HG03108 (cell line): ENCODE measurements around the gene PTPN23.

Experiments
- ATAC-seq: cut with Tn5 transposase; IDR thresholded peaks from one replicate; pipeline ENCODE4 v1.9.1; 2021; ENCODE audit warnings: moderate library complexity; ENCODE audit not compliant: unreplicated experiment

The PTPN23 gene

GRCh38 chr3:47370887-47371697 is 9.7 kb upstream of the PTPN23 start:
- ATAC-seq = no peak

DNA sequence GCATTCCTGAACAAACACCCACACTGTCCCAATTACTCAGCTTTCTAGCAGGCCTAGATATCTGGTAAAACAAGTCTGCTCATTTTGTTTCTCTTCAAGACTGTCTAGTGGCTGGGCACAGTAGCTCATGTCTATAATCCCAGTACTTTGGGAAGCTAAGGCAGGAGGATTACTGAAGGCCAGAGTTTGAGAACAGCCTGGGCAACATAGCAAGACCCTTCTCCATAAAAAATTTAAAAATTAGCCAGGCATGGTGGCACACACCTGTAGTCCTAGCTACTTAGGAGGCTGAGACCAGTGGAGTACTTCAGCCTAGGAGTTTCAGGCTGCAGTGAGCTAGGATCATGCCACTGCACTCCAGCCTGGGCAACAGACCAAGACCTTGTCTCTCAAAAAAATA is 6.2 kb upstream of the PTPN23 start:
- ATAC-seq = no peak

DNA sequence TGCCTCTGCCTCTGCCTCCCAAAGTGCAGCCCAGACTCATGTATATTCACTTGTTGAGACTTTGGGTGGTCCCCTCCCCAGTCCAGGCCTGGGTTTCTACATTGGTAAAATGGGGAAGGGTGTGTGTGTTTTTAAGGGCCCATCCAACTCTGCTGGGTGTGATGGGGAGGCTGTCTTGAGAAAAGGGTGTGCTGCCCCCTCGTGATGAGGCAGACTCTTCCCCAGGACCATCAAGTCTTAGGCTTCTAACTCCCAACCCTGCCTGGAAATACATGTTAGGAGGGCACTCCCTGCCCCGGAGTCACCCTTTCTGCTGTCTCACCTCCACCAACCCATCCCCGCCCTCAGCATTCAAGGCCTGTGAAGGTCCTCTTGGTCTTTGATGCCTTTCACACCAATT is 4.4 kb upstream of the PTPN23 start:
- no peak for ATAC-seq

- ATAC-seq = no peak
Measured at GRCh38 chr3:47377186-47377585, 3.6 kb upstream of the PTPN23 start.

- ATAC-seq = no peak
Measured at GRCh38 chr3:47378869-47379268, 2.0 kb upstream of the PTPN23 start.

GRCh38 chr3:47379411-47379899 is 1.4 kb upstream of the PTPN23 start:
- ATAC-seq = no peak

DNA sequence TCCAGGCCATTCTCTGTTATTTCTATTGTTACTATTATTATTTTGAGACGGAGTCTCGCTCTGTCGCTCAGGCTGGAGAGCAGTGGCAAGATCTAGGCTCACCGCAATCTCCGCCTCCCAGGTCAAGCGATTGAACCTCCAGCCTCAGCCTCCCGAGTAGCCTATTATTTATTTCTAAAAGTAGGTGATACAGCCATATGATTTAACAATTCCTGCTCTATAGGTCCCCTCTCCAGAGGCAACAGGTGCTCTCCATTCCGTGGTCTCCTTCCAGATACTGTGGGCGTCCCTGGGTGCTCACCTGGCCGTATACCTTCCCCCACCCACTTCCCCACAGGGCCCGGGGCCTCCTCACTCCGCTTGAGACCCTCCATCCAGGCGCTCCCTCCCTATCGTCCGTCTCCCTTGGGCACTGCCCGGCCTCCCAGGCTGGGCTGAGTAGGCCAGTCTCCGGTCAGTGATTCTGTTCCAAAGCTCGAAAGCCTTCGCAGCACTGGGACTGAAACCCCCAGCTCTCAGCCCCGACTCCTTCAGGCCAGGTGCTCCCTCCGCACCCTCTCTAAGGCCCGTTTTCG is 708 bp upstream of the PTPN23 start:
- ATAC-seq = peak; percentile 6

DNA sequence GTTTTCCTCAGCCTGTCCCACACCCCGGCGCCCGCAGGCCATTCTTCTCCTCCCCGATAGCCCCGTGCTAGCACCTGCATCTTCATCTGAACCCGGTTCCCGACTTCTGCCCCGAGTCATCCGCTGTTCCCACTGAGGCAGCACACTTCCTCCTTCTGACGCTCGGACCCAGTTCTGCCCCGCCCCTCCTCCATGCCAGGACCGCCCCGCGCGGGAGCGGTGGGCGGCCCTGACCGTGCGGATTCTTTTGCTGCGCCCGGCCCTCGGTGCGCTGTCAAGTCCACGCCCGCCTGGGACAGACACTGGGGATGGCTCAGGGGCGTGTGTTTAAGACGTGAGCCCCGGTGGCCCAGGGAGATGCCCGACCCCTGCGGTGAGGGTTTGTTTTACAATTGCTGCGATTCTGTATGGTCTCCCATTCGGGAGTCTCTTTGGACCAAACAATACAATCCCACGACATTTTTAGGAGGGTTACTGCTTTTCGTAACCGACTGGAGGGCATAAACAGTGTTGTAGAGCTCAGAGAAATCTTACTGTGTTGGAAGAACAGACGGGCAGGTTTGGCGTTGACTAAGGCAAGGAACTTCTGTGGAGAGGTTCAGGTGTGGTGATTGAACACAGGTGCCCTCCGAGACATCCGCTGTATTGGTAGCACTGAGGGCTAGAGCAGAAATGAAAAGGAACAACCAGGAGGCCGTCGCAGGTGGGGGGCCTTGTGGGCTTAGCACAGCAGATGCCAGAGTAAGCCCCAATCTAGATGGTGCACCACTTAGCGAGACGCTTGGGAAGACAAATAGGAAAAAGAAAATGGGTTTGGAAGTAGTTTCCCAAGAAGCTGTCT is 716 bp downstream of the PTPN23 start:
- peak; percentile 54 for ATAC-seq

- no peak for ATAC-seq
Measured at GRCh38 chr3:47384425-47384824, 3.6 kb downstream of the PTPN23 start.

DNA sequence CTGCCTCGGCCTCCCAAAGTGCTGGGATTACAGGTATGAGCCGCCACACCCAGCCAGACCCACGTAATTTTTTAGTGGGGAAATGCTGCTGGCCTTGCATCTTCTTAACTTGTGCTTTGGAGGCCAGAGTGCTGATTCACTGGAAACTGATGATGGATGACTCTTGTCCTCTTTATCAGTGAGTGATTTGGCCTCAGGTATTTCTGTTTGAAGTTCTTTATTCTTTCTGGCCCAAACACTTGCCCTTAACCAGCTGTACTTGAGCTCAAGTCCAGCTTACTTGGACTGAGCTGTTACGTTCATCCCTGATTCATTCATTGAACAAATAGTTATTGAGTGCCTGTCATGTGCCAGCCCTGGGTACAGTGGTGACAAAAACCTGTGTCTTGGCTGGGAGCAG is 4.2 kb downstream of the PTPN23 start:
- ATAC-seq = no peak

DNA sequence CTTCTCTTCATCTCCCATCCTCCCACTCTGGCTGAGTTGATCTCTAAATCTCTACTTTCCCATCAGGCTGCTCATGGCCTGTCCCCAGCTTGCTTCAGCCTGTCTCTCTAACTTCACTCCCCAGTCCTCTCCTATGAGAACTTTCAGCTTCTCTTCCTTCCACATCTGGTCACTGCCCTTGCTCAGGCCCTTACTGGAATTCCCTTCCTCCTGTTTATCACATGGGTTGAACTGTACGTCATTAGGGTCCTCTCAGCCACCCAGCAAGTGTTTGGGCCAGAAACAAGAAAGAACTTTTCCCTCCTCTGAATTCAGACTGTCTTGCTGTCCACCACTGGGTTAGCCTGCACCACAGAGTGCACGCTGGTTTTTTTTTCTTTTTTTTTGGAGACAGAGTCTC is 5.0 kb downstream of the PTPN23 start:
- no peak for ATAC-seq

GRCh38 chr3:47392933-47393332 is 12.1 kb downstream of the PTPN23 start:
- ATAC-seq = no peak

- ATAC-seq = no peak
Measured at GRCh38 chr3:47394140-47394870, 13.5 kb downstream of the PTPN23 start.

DNA sequence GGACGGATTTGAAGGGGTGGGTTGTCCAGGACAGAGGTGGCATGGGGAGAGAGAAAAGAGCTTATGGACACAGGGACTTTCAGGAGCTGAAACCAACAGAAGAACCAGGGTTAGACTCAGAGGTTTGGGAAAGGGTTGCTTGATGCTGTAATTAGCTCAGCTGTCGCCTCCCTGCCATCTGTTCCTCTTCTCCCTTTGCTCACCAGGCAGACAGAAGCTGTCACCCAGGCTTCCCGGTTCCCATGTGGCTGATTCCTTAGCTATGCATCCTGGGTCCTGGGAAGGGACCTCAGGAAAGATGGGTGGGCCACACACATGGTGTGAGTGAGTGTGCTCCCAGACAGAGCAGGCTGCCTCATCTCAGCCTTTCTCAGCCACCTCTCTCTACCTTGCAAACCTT is 14.1 kb downstream of the PTPN23 start:
- no peak for ATAC-seq

DNA sequence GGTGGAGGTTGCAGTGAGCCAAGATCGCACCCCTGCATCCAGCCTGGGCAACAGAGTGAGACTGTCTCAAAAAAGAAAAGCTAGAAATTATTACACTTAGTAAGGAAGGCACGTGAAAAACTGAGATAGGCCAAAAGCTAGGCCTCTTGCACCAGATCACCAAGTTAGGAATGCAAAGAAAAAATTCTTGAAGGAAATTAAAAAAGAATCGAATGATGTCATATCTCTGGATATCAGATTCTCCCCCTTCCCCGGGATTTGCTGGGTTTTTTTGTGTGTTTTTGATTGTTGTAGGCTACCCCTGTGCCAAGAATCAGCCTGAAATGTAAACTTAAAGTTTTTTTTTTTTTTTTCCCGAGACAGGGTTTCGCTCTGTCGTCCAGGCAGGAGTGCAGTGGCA is 17.4 kb downstream of the PTPN23 start:
- no peak for ATAC-seq

GRCh38 chr3:47399016-47399415 is 18.2 kb downstream of the PTPN23 start:
- ATAC-seq = no peak

GRCh38 chr3:47399531-47400270 is 18.9 kb downstream of the PTPN23 start:
- ATAC-seq = no peak

- ATAC-seq = no peak
Measured at GRCh38 chr3:47404431-47404876, 23.6 kb downstream of the PTPN23 start.

DNA sequence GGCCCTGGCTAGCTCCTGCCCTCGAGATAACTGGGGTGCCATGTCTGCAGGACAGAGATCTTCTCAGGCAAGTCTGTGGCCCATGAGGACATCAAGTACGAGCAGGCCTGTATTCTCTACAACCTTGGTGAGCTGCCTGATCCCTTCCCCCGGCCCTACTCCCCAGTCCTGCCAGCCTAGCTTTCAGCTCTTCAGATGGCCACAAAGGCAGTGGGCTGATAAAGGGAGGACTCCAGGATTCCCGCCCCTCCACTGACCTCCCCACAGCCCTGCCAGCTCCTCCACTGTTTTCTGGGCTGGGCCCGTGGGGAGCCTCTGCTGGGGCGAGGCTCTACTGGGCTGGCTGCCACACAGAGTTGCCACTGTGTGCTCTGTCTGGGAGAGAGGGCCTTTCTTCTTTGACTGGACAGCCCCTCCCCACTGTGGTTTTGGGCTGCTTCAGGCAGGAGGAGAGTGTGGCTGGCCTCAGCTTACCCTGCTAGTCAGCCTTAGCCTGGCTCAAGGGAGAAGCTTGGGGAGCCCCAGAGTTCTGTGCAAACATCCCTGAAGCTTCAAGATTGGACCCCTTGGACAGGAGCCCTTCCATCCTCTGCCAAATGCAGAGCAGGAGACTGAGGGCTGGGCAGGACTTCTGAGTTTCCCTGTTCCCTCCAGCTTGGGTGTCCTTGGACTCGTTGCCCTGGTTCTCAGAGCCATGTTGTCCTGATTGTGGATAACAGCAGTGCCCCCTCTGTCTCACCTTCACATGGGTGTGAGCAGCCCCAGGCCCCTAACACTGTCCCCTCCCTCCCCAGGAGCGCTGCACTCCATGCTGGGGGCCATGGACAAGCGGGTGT is 24.4 kb downstream of the PTPN23 start:
- ATAC-seq = no peak
